ENCODE measurements around the gene MRPS14. TPM values are rescaled to one million over a fixed set of nuclear protein-coding genes. Genes with fewer than 3 reads are reported as not detected.
A peak's percentile ranks its signal among the peaks of the same experiment; 100 is the strongest.

Gene MRPS14
- total RNA-seq, 1 donor from 2014 or later, result 20.3 TPM

GRCh38 chr1:174964261-174964971, 58.8 kb downstream of the MRPS14 start:
- H2AFZ ChIP-seq (ENCODE audit: low read depth, low read length), result no peak overlapping the region

GRCh38 chr1:174963529-174964125, 59.6 kb downstream of the MRPS14 start:
- no peak for TF ChIP-seq EZH2 (IDR thresholded peaks at IDR 0.05; ENCODE audit: insufficient read depth, low read length)
- no peak for TF ChIP-seq CTCF (IDR thresholded peaks at IDR 0.05; ENCODE audit: insufficient read depth, low read depth, low read length)
- no peak for FAIRE-seq

More at GRCh38 chr1:174964261-174964971, 58.8 kb downstream of the MRPS14 start:
- no peak overlapping the region for H3K27ac ChIP-seq (ENCODE audit: low read depth, low read length)
- no peak for FAIRE-seq
- H3K36me3 ChIP-seq (ENCODE audit: insufficient read depth, low read length), result no peaks in the 10 kb centered on the region
- Mint-ChIP-seq H3K27me3 (ENCODE audit: low read depth, unreplicated experiment) (no peaks in the 10 kb centered on the region), H3K27ac (ENCODE audit: unreplicated experiment) (peak overlapping the region; percentile 77), H3K4me1 (ENCODE audit: low read depth, unreplicated experiment) (peaks cover 54% of the 10 kb centered on the region), H3K4me3 (ENCODE audit: unreplicated experiment) (no peak overlapping the region), H3K9me3 (ENCODE audit: unreplicated experiment) (no peaks in the 10 kb centered on the region), H3K36me3 (ENCODE audit: low read depth, unreplicated experiment) (no peaks in the 10 kb centered on the region)
- H3K79me2 ChIP-seq (ENCODE audit: insufficient read depth, low read length), result no peaks in the 10 kb centered on the region
- DNase-seq (ENCODE audit: low read depth), result no peak
- no peak overlapping the region for H3K9ac ChIP-seq (ENCODE audit: low read length)
- H3K4me3 ChIP-seq (ENCODE audit: insufficient read depth, low read depth, low read length), result no peak overlapping the region
- peaks cover 17% of the 10 kb centered on the region for H3K4me1 ChIP-seq (ENCODE audit: insufficient read depth, low read length)
- no peaks in the 10 kb centered on the region for H4K20me1 ChIP-seq (ENCODE audit: insufficient read depth, low read length)
- TF ChIP-seq CTCF (IDR thresholded peaks at IDR 0.05; ENCODE audit: insufficient read depth, low read depth, low read length), result no peak
- TF ChIP-seq EZH2 (IDR thresholded peaks at IDR 0.05; ENCODE audit: insufficient read depth, low read length), result no peak
- no peak overlapping the region for H3K4me2 ChIP-seq (ENCODE audit: low read length)
- H3K9me3 ChIP-seq (ENCODE audit: insufficient read depth, low read depth, low read length), result no peaks in the 10 kb centered on the region
- peaks cover 26% of the 10 kb centered on the region for H3K27me3 ChIP-seq (ENCODE audit: insufficient read depth, low read length)

More at GRCh38 chr1:174963529-174964125, 59.6 kb downstream of the MRPS14 start:
- peaks cover 9% of the 10 kb centered on the region for H3K4me1 ChIP-seq (ENCODE audit: insufficient read depth, low read length)
- peaks cover 26% of the 10 kb centered on the region for H3K27me3 ChIP-seq (ENCODE audit: insufficient read depth, low read length)
- no peaks in the 10 kb centered on the region for H3K9me3 ChIP-seq (ENCODE audit: insufficient read depth, low read depth, low read length)
- no peak overlapping the region for H2AFZ ChIP-seq (ENCODE audit: low read depth, low read length)
- Mint-ChIP-seq H3K36me3 (ENCODE audit: low read depth, unreplicated experiment) (no peaks in the 10 kb centered on the region), H3K27me3 (ENCODE audit: low read depth, unreplicated experiment) (no peaks in the 10 kb centered on the region), H3K9me3 (ENCODE audit: unreplicated experiment) (no peaks in the 10 kb centered on the region), H3K27ac (ENCODE audit: unreplicated experiment) (no peak overlapping the region), H3K4me3 (ENCODE audit: unreplicated experiment) (no peak overlapping the region), H3K4me1 (ENCODE audit: low read depth, unreplicated experiment) (peaks cover 46% of the 10 kb centered on the region)
- no peak overlapping the region for H3K27ac ChIP-seq (ENCODE audit: low read depth, low read length)
- no peak for DNase-seq (ENCODE audit: low read depth)
- no peak overlapping the region for H3K9ac ChIP-seq (ENCODE audit: low read length)
- H3K4me3 ChIP-seq (ENCODE audit: insufficient read depth, low read depth, low read length), result no peak overlapping the region
- H3K36me3 ChIP-seq (ENCODE audit: insufficient read depth, low read length), result no peaks in the 10 kb centered on the region
- H4K20me1 ChIP-seq (ENCODE audit: insufficient read depth, low read length), result no peaks in the 10 kb centered on the region
- H3K4me2 ChIP-seq (ENCODE audit: low read length), result no peak overlapping the region
- no peaks in the 10 kb centered on the region for H3K79me2 ChIP-seq (ENCODE audit: insufficient read depth, low read length)

Other genes with a start within 250 kb of the MRPS14 start
- 87.8 and 95.0 TPM in 2 replicates for gene CACYBP, start 23.5 kb downstream of the MRPS14 start, total RNA-seq
- 0.16 and 0.29 TPM in 2 replicates for gene TNN, start 44.4 kb upstream of the MRPS14 start, total RNA-seq
- gene KIAA0040, start 169.4 kb upstream of the MRPS14 start, total RNA-seq, result 5.0 and 5.2 TPM in 2 replicates